ENCODE measurements around the gene MCM9.
"Not testable (repeated sequence)": the region's sequence is repeated elsewhere in the genome, so short reads cannot be mapped to it uniquely, and the experiment has no call there.

Gene MCM9

DNA sequence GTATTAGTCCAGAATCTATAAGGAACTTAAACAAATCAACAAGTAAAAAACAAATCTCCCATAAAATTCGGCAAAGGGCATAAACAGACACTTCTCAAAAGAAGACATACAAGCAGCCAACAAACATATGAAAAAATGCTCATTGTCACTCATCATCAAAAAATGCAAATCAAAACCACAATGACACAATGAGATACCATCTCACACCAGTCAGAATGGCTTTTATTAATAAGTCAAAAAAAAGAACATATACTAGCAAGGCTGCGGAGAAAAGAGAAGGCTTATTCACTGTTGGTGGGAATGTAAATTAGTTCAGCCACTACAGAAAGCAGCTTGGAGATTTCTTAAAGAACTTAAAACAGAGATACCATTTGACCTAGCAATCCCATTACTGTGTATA, 169.6 kb downstream of the MCM9 start:
- DNase-seq (ENCODE audit: low spot score) = not testable (repeated sequence)

DNA sequence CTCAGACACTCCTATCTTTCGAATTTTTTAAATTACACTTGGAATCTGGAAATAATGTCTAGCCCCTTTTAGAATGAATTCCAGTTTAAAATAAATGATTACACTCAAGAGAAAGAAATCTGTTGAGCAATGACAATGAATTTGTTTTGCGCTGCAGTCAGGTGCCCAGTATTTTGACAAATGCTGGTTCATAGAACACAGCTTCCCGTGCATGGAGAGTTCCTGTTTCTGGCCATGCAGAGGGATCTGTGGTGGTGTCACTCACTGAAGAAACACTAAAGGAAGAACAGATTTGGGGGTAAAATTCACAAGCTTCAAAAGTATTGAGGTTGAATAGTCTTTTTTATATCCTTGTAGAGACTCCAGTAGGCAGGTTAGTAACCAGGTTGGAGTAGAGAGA, 170.2 kb downstream of the MCM9 start:
- no peak for DNase-seq (ENCODE audit: low spot score)
